GM19438 (cell line): ENCODE results near the gene CD53.
"Not testable (repeated sequence)": the region's sequence is repeated elsewhere in the genome, so short reads cannot be mapped to it uniquely, and the experiment has no call there.

Experiments
- ATAC-seq: cut with Tn5 transposase; IDR thresholded peaks from one replicate; pipeline ENCODE4 v1.9.1; 2021; ENCODE audit warnings: low read depth; ENCODE audit not compliant: unreplicated experiment

Gene CD53

DNA sequence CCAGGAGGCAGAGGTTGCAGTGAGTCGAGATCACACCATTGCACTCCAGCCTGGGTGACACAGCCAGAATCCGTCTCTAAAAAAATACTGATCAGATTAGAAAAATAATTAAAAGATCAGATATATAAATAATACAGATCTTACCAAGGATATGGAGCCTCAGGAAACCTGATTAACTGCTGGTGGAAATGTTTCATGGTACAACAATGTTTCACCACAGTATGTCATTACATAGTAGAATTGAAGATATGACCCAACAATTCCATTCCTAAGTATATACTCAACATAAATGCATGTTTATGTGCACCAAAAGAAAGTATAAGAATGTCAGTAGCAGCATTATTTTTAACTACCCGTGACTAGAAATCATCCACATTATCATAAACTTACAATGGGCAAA lies 41.7 kb downstream of the CD53 start:
- no peak for ATAC-seq

DNA sequence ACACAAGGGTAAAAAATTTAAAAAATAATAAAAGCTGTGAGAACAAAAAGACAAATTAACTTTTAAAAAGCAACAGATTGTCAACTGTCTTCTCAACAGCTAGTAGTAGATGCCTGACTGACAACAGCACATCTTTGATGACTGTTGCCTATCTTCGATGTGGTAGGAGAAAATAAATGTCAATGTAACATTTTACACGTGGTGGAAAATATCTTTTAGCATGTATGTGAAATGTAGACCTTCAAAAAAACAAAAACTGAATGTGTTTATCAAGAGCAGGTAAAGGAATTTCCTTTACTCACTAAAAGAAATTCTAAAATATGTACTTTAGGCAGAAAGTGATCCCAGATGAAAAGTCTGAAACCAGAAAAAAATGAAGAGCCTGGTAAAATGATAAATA lies 42.9 kb downstream of the CD53 start:
- no peak for ATAC-seq

GRCh38 chr1:110916274-110916668 lies 43.3 kb downstream of the CD53 start:
- no peak for ATAC-seq

- peak; percentile 75 for ATAC-seq
Observed at GRCh38 chr1:110916669-110917306, 43.8 kb downstream of the CD53 start.

DNA sequence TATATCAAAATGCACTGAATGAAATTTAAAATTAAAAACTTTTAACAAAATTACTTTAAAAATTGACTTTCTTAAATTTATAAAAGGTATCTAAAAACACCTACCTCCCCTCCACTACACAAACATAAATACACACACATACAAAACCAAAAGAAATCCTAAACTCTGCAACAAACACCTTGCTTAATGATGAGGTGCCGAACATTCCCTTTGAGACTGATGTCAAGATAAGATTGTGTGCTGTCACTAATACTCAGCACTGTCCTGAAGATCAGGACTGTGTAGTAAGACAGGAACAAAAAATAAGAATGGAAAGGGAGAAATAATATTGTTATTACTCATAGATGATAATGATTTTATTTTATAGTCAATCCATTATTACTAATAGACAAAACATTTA lies 45.1 kb downstream of the CD53 start:
- no peak for ATAC-seq

DNA sequence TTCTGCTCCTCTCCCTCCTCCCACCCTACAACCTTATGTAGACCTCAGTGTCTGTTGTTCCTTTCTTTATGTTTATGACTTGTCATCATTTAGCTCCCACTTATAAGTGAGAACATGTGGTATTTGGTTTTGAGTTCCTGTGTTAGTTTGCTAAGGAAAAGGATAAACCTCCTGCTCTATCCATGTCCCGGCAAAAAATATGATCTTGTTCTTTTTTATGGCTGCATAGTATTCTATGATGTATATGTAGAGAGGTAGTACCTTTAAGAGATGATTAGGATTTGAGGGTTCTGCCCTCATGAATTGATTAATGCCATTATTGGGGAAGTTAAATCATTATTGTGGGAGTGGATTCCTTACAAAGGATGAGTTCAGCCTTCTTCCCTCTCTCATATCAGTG lies 49.0 kb downstream of the CD53 start:
- no peak for ATAC-seq

GRCh38 chr1:110927484-110928075 lies 54.6 kb downstream of the CD53 start:
- ATAC-seq, result no peak

GRCh38 chr1:110928191-110928590 lies 55.2 kb downstream of the CD53 start:
- no peak for ATAC-seq

DNA sequence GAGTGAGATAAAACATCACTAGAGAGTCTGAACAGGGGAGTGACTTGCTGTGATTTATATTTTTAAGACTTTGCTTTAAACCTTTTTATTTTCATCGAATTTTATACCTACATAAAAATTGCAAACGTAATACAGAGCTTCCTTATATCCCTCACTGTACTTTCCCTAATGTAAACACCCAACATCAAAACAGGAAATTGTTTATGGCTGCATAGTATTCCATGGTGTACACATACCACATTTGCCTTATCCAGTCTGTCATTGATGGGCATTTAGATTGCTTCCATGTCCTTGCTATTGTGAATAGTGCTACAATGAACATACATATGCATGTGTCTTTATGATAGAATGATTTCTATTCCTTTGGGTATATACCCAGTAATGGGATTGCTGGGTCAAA lies 56.0 kb downstream of the CD53 start:
- no peak for ATAC-seq

- ATAC-seq, result not testable (repeated sequence)
Observed at GRCh38 chr1:110931097-110931496, 58.1 kb downstream of the CD53 start.

DNA sequence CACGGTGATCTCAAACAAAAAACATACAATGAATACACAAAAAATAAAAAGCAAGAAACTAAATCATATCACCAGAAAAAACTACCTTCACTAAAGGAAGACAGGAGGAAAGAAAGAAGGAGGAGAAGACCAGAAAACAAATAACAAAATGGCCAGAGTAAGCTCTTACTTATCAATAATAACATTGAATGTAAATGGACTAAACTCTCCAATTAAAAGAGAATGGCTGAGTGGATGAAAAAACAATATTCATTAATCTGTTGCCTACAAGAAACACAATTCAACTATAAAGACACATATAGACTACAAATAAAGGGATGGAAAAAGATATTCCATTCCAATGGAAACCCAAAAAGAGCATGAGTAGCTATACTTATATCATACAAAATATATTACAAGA lies 63.6 kb downstream of the CD53 start:
- ATAC-seq, result no peak

- no peak for ATAC-seq
Observed at GRCh38 chr1:110944806-110945205, 71.9 kb downstream of the CD53 start.

GRCh38 chr1:110945626-110946025 lies 72.7 kb downstream of the CD53 start:
- ATAC-seq, result no peak

DNA sequence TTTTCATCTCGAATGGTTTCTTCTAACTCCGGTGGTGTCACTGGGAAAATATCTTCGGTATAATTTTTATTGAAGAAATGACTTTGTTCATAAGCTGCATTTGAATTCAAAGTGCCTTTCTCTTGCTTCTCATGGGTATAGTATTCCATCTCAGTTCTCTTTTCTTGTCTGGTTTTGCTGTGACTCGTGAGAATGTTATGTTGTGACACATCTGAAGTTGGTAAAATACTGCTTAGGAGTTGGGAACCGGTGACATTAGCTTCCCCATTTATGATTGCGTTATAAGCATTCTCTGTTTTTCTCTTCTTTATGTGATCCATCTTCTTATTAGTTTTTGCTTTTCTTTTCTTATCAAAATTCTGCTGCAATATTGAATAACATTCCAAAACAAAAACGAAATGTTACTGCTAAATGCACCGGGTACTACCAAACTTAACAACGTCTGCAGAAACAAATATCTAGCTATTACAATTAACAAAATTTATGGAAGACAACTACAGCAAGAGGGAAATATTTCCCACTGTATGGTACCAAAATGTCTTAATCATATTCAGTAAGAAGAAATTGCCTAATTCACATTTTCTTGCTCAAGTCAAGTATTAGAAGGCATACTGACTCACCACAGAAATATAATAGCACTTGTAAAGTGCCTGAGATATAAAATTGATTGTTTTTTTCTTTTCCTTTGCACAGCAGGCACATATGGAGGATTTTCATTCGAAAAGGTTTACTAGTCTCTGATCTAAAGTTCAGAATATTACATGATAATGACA lies 75.3 kb downstream of the CD53 start:
- ATAC-seq, result no peak
